Measurements from ENCODE around the gene TTC23.
"Not testable (repeated sequence)": the region's sequence is repeated elsewhere in the genome, so short reads cannot be mapped to it uniquely, and the experiment has no call there.

The TTC23 gene

GRCh38 chr15:99250001-99250400 is 620 bp upstream of the TTC23 start:
- Histone ChIP-seq H3K79me2 (ENCODE audit: control insufficient read depth, insufficient read depth, low read length, unreplicated experiment) (peaks cover 32% of the 10 kb centered on the region), H3K4me1 (ENCODE audit: control insufficient read depth, insufficient read depth, low read length, unreplicated experiment) (peaks cover 22% of the 10 kb centered on the region), H3K27me3 (ENCODE audit: insufficient read depth, low read length) (no peaks in the 10 kb centered on the region), H3K36me3 (ENCODE audit: insufficient read depth, low read length) (0 out of 2 replicates have a peak, but pooled peaks cover under 1% of the 10 kb centered on the region), H3K4me3 (ENCODE audit: low read depth, low read length) (peak overlapping the region; percentile 95), H3K27ac (ENCODE audit: low read depth, low read length) (peak overlapping the region; percentile 90), H2AFZ (ENCODE audit: low read length, unreplicated experiment) (peak overlapping the region; percentile 98)

- Histone ChIP-seq H2AFZ (ENCODE audit: low read length, unreplicated experiment) (no peak overlapping the region), H3K4me3 (ENCODE audit: low read depth, low read length) (peak overlapping the region; percentile 95), H3K27me3 (ENCODE audit: insufficient read depth, low read length) (no peaks in the 10 kb centered on the region), H3K36me3 (ENCODE audit: insufficient read depth, low read length) (0 out of 2 replicates have a peak, but pooled peaks cover 6% of the 10 kb centered on the region), H3K4me1 (ENCODE audit: control insufficient read depth, insufficient read depth, low read length, unreplicated experiment) (peaks cover 8% of the 10 kb centered on the region), H3K27ac (ENCODE audit: low read depth, low read length) (no peak overlapping the region), H3K79me2 (ENCODE audit: control insufficient read depth, insufficient read depth, low read length, unreplicated experiment) (peaks cover 32% of the 10 kb centered on the region)
Observed at GRCh38 chr15:99248000-99248715, 1.2 kb downstream of the TTC23 start.

GRCh38 chr15:99247062-99247461 is 2.3 kb downstream of the TTC23 start:
- H3K27ac ChIP-seq (ENCODE audit: low read depth, low read length) = no peak overlapping the region
- no peak overlapping the region; the same call in 1 of the 2 replicates for H3K4me3 ChIP-seq (ENCODE audit: low read depth, low read length)
- no peak overlapping the region for H2AFZ ChIP-seq (ENCODE audit: low read length, unreplicated experiment)
- peaks cover 8% of the 10 kb centered on the region for H3K4me1 ChIP-seq (ENCODE audit: control insufficient read depth, insufficient read depth, low read length, unreplicated experiment)
- H3K36me3 ChIP-seq (ENCODE audit: insufficient read depth, low read length) = 0 out of 2 replicates have a peak, but pooled peaks cover 6% of the 10 kb centered on the region
- peaks cover 29% of the 10 kb centered on the region for H3K79me2 ChIP-seq (ENCODE audit: control insufficient read depth, insufficient read depth, low read length, unreplicated experiment)
- no peaks in the 10 kb centered on the region for H3K27me3 ChIP-seq (ENCODE audit: insufficient read depth, low read length)

GRCh38 chr15:99244306-99244705 is 5.1 kb downstream of the TTC23 start:
- H3K27me3 ChIP-seq (ENCODE audit: insufficient read depth, low read length) = no peaks in the 10 kb centered on the region
- H3K79me2 ChIP-seq (ENCODE audit: control insufficient read depth, insufficient read depth, low read length, unreplicated experiment) = peaks cover 32% of the 10 kb centered on the region
- H3K36me3 ChIP-seq (ENCODE audit: insufficient read depth, low read length) = 0 out of 2 replicates have a peak, but pooled peaks cover 6% of the 10 kb centered on the region
- H3K4me3 ChIP-seq (ENCODE audit: low read depth, low read length) = no peak overlapping the region
- peaks cover 14% of the 10 kb centered on the region for H3K4me1 ChIP-seq (ENCODE audit: control insufficient read depth, insufficient read depth, low read length, unreplicated experiment)
- no peak overlapping the region for H3K27ac ChIP-seq (ENCODE audit: low read depth, low read length)
- no peak overlapping the region for H2AFZ ChIP-seq (ENCODE audit: low read length, unreplicated experiment)

- 0 out of 2 replicates have a peak, but pooled peaks cover 6% of the 10 kb centered on the region for H3K36me3 ChIP-seq (ENCODE audit: insufficient read depth, low read length)
- H3K27ac ChIP-seq (ENCODE audit: low read depth, low read length) = no peak overlapping the region
- no peaks in the 10 kb centered on the region for H3K27me3 ChIP-seq (ENCODE audit: insufficient read depth, low read length)
- H3K4me3 ChIP-seq (ENCODE audit: low read depth, low read length) = no peak overlapping the region
- peaks cover 13% of the 10 kb centered on the region for H3K4me1 ChIP-seq (ENCODE audit: control insufficient read depth, insufficient read depth, low read length, unreplicated experiment)
- H3K79me2 ChIP-seq (ENCODE audit: control insufficient read depth, insufficient read depth, low read length, unreplicated experiment) = peaks cover 16% of the 10 kb centered on the region
- no peak overlapping the region for H2AFZ ChIP-seq (ENCODE audit: low read length, unreplicated experiment)
Observed at GRCh38 chr15:99241752-99242151, 7.6 kb downstream of the TTC23 start.

GRCh38 chr15:99239545-99240198 is 9.7 kb downstream of the TTC23 start:
- Histone ChIP-seq H3K4me3 (ENCODE audit: low read depth, low read length) (no peak overlapping the region), H2AFZ (ENCODE audit: low read length, unreplicated experiment) (no peak overlapping the region), H3K27ac (ENCODE audit: low read depth, low read length) (no peak overlapping the region; the same call in 1 of the 2 replicates), H3K4me1 (ENCODE audit: control insufficient read depth, insufficient read depth, low read length, unreplicated experiment) (peaks cover 13% of the 10 kb centered on the region), H3K27me3 (ENCODE audit: insufficient read depth, low read length) (no peaks in the 10 kb centered on the region), H3K36me3 (ENCODE audit: insufficient read depth, low read length) (0 out of 2 replicates have a peak, but pooled peaks cover 2% of the 10 kb centered on the region), H3K79me2 (ENCODE audit: control insufficient read depth, insufficient read depth, low read length, unreplicated experiment) (peaks cover 7% of the 10 kb centered on the region)

GRCh38 chr15:99238849-99239248 is 10.5 kb downstream of the TTC23 start:
- H2AFZ ChIP-seq (ENCODE audit: low read length, unreplicated experiment) = no peak overlapping the region
- H3K4me3 ChIP-seq (ENCODE audit: low read depth, low read length) = no peak overlapping the region
- no peaks in the 10 kb centered on the region for H3K36me3 ChIP-seq (ENCODE audit: insufficient read depth, low read length)
- peaks cover 13% of the 10 kb centered on the region for H3K4me1 ChIP-seq (ENCODE audit: control insufficient read depth, insufficient read depth, low read length, unreplicated experiment)
- H3K27me3 ChIP-seq (ENCODE audit: insufficient read depth, low read length) = no peaks in the 10 kb centered on the region
- peaks cover 7% of the 10 kb centered on the region for H3K79me2 ChIP-seq (ENCODE audit: control insufficient read depth, insufficient read depth, low read length, unreplicated experiment)
- H3K27ac ChIP-seq (ENCODE audit: low read depth, low read length) = no peak overlapping the region

GRCh38 chr15:99234160-99234559 is 15.2 kb downstream of the TTC23 start:
- H3K27ac ChIP-seq (ENCODE audit: low read depth, low read length); H3K27me3 ChIP-seq (ENCODE audit: insufficient read depth, low read length); H3K36me3 ChIP-seq (ENCODE audit: insufficient read depth, low read length); H3K4me1 ChIP-seq (ENCODE audit: control insufficient read depth, insufficient read depth, low read length, unreplicated experiment); H3K4me3 ChIP-seq (ENCODE audit: low read depth, low read length); H3K79me2 ChIP-seq (ENCODE audit: control insufficient read depth, insufficient read depth, low read length, unreplicated experiment); H2AFZ ChIP-seq (ENCODE audit: low read length, unreplicated experiment): not testable (repeated sequence)

- H3K79me2 ChIP-seq (ENCODE audit: control insufficient read depth, insufficient read depth, low read length, unreplicated experiment) = no peaks in the 10 kb centered on the region
- H2AFZ ChIP-seq (ENCODE audit: low read length, unreplicated experiment) = no peak overlapping the region
- no peak overlapping the region for H3K27ac ChIP-seq (ENCODE audit: low read depth, low read length)
- H3K4me3 ChIP-seq (ENCODE audit: low read depth, low read length) = no peak overlapping the region
- H3K27me3 ChIP-seq (ENCODE audit: insufficient read depth, low read length) = no peaks in the 10 kb centered on the region
- peaks cover 8% of the 10 kb centered on the region for H3K36me3 ChIP-seq (ENCODE audit: insufficient read depth, low read length)
- no peaks in the 10 kb centered on the region for H3K4me1 ChIP-seq (ENCODE audit: control insufficient read depth, insufficient read depth, low read length, unreplicated experiment)
Observed at GRCh38 chr15:99232740-99233139, 16.6 kb downstream of the TTC23 start.

GRCh38 chr15:99230867-99231266 is 18.5 kb downstream of the TTC23 start:
- H3K79me2 ChIP-seq (ENCODE audit: control insufficient read depth, insufficient read depth, low read length, unreplicated experiment) = no peaks in the 10 kb centered on the region
- H3K36me3 ChIP-seq (ENCODE audit: insufficient read depth, low read length) = peaks cover 12% of the 10 kb centered on the region
- no peak overlapping the region for H3K27ac ChIP-seq (ENCODE audit: low read depth, low read length)
- no peak overlapping the region for H2AFZ ChIP-seq (ENCODE audit: low read length, unreplicated experiment)
- H3K27me3 ChIP-seq (ENCODE audit: insufficient read depth, low read length) = no peaks in the 10 kb centered on the region
- H3K4me1 ChIP-seq (ENCODE audit: control insufficient read depth, insufficient read depth, low read length, unreplicated experiment) = no peaks in the 10 kb centered on the region
- H3K4me3 ChIP-seq (ENCODE audit: low read depth, low read length) = no peak overlapping the region
